Hematopoietic multipotent progenitor cell treated with erythropoietin and hydrocortisone succinate and interleukin-3 and kit ligand, for 15 days (in vitro differentiated cells): ENCODE data around the gene MANF.
A peak's percentile ranks its signal among the peaks of the same experiment; 100 is the strongest.

Experiments
- DNase-seq: peaks from one replicate; pipeline ENCODE4 v3.0.0-alpha.2; 2015; ENCODE audit warnings: low spot score

The MANF gene

GRCh38 chr3:51390246-51391074 is 5.4 kb downstream of the MANF start:
- no peak for DNase-seq

GRCh38 chr3:51391075-51391565 is 6.0 kb downstream of the MANF start, which contains the start of gene RBM15B:
TSS of gene RBM15B (plus strand) at chr3:51391285. CDS start at chr3:51391400, 115 bp downstream.
- DNase-seq: peak; percentile 95

GRCh38 chr3:51391566-51392354 is 6.7 kb downstream of the MANF start:
- DNase-seq: peak; percentile 33

- DNase-seq: no peak
Observed at GRCh38 chr3:51392355-51393133, 7.5 kb downstream of the MANF start.

- no peak for DNase-seq
Observed at GRCh38 chr3:51393134-51393495, 8.0 kb downstream of the MANF start.

GRCh38 chr3:51393564-51393963 is 8.5 kb downstream of the MANF start:
- DNase-seq: no peak

GRCh38 chr3:51394541-51394940 is 9.4 kb downstream of the MANF start:
- no peak for DNase-seq

- no peak for DNase-seq
Observed at GRCh38 chr3:51395493-51396213, 10.6 kb downstream of the MANF start.

GRCh38 chr3:51396401-51396800 is 11.3 kb downstream of the MANF start:
- no peak for DNase-seq

GRCh38 chr3:51397392-51397791 is 12.3 kb downstream of the MANF start:
- no peak for DNase-seq

- no peak for DNase-seq
Observed at GRCh38 chr3:51398595-51399310, 13.7 kb downstream of the MANF start.

- no peak for DNase-seq
Observed at GRCh38 chr3:51400166-51400565, 15.1 kb downstream of the MANF start.

- no peak for DNase-seq
Observed at GRCh38 chr3:51401735-51402134, 16.6 kb downstream of the MANF start.

GRCh38 chr3:51403675-51404074 is 18.6 kb downstream of the MANF start:
- DNase-seq: no peak

GRCh38 chr3:51408021-51408420 is 22.9 kb downstream of the MANF start:
- DNase-seq: no peak

- no peak for DNase-seq
Observed at GRCh38 chr3:51408813-51409212, 23.7 kb downstream of the MANF start.

GRCh38 chr3:51422211-51422610 is 37.1 kb downstream of the MANF start:
- DNase-seq: no peak

- DNase-seq: no peak
Observed at GRCh38 chr3:51426921-51427320, 41.8 kb downstream of the MANF start.

- no peak for DNase-seq
Observed at GRCh38 chr3:51429138-51429537, 44.0 kb downstream of the MANF start.

- DNase-seq: no peak
Observed at GRCh38 chr3:51434110-51434509, 49.0 kb downstream of the MANF start.

- peak; percentile 72 for DNase-seq
Observed at GRCh38 chr3:51434746-51435327, 49.7 kb downstream of the MANF start.
